Neural crest cell (in vitro differentiated cells): ENCODE results near the gene C19orf47. TPM values are rescaled to one million over a fixed set of nuclear protein-coding genes. Genes with fewer than 3 reads are reported as not detected.

Experiments
- DNase-seq: peaks from one replicate; pipeline ENCODE4 v3.0.0; 2021; ENCODE audit warnings: low read depth, mixed read lengths, low spot score
- H3K27ac Mint-ChIP-seq: one replicate; pipeline ENCODE4 v1.8.0; 2021; ENCODE audit warnings: mild to moderate bottlenecking, mixed read lengths; ENCODE audit not compliant: unreplicated experiment
- H3K27me3 Mint-ChIP-seq: 2 replicates; pipeline ENCODE4 v1.8.0; 2021; ENCODE audit warnings: low read depth, mild to moderate bottlenecking, mixed read lengths
- H3K36me3 Mint-ChIP-seq: 2 replicates; pipeline ENCODE4 v1.8.0; 2021; ENCODE audit warnings: low read depth, mild to moderate bottlenecking, mixed read lengths
- H3K4me1 Mint-ChIP-seq: 2 replicates; pipeline ENCODE4 v1.8.0; 2021; ENCODE audit warnings: mixed read lengths
- H3K4me3 Mint-ChIP-seq: one replicate; pipeline ENCODE4 v1.8.0; 2021; ENCODE audit warnings: mild to moderate bottlenecking, mixed read lengths
- H3K9me3 Mint-ChIP-seq: 2 replicates; pipeline ENCODE4 v1.8.0; 2021; ENCODE audit warnings: mixed read lengths
- CTCF ChIP-seq: fragments of 200-600 bp; sonication (generic); conservative IDR thresholded peaks from 2 replicates; pipeline ENCODE4 v1.5.0; 2021; ENCODE audit warnings: antibody characterized with exemption, mild to moderate bottlenecking
- total RNA-seq: library from RNA; stranded (reverse); gene quantifications from 2 replicates; pipeline ENCODE4 v1.2.1, GENCODE V29; 2021

The C19orf47 gene
- total RNA-seq, 1 donor from 2014 or later: 19.0 TPM

GRCh38 chr19:40278361-40279035, 69.7 kb downstream of the C19orf47 start:
- Mint-ChIP-seq H3K27ac (peak overlapping the region; percentile 6), H3K4me1 (peaks cover 42% of the 10 kb centered on the region)

GRCh38 chr19:40277356-40278059, 70.7 kb downstream of the C19orf47 start:
- TF ChIP-seq CTCF: no peak
- Mint-ChIP-seq H3K27me3 (no peaks in the 10 kb centered on the region), H3K4me3 (peak overlapping the region; percentile 24), H3K27ac (peak overlapping the region; percentile 78), H3K36me3 (no peaks in the 10 kb centered on the region), H3K4me1 (peaks cover 36% of the 10 kb centered on the region), H3K9me3 (no peaks in the 10 kb centered on the region)
- no peak for DNase-seq

More at GRCh38 chr19:40278361-40279035, 69.7 kb downstream of the C19orf47 start:
- Mint-ChIP-seq H3K36me3 (no peaks in the 10 kb centered on the region), H3K4me3 (peak overlapping the region; percentile 23), H3K27me3 (no peaks in the 10 kb centered on the region), H3K9me3 (no peaks in the 10 kb centered on the region)
- no peak for TF ChIP-seq CTCF
- no peak for DNase-seq

- Mint-ChIP-seq H3K9me3 (no peaks in the 10 kb centered on the region), H3K27ac (peak overlapping the region; percentile 88), H3K27me3 (no peaks in the 10 kb centered on the region), H3K4me1 (peaks cover 32% of the 10 kb centered on the region), H3K36me3 (no peaks in the 10 kb centered on the region), H3K4me3 (no peak overlapping the region)
- no peak for DNase-seq
- TF ChIP-seq CTCF: no peak
Measured at GRCh38 chr19:40274585-40275544, 73.3 kb downstream of the C19orf47 start.

- no peak overlapping the region for H3K4me3 Mint-ChIP-seq
- no peaks in the 10 kb centered on the region for H3K27me3 Mint-ChIP-seq
- H3K9me3 Mint-ChIP-seq: no peaks in the 10 kb centered on the region
- DNase-seq: no peak
- no peak for TF ChIP-seq CTCF
- H3K36me3 Mint-ChIP-seq: no peaks in the 10 kb centered on the region
- H3K27ac Mint-ChIP-seq: peak overlapping the region; percentile 66
- peaks cover 30% of the 10 kb centered on the region for H3K4me1 Mint-ChIP-seq
Measured at GRCh38 chr19:40273469-40274360, 74.5 kb downstream of the C19orf47 start.
